ENCODE measurements around the gene RTN4R. TPM values are rescaled to one million over a fixed set of nuclear protein-coding genes. Genes with fewer than 3 reads are reported as not detected.

RTN4R gene
- total RNA-seq, 4 donors from 2014 or later = 0.64 to 22.8 (median 3.0) TPM; not detected in 1

DNA sequence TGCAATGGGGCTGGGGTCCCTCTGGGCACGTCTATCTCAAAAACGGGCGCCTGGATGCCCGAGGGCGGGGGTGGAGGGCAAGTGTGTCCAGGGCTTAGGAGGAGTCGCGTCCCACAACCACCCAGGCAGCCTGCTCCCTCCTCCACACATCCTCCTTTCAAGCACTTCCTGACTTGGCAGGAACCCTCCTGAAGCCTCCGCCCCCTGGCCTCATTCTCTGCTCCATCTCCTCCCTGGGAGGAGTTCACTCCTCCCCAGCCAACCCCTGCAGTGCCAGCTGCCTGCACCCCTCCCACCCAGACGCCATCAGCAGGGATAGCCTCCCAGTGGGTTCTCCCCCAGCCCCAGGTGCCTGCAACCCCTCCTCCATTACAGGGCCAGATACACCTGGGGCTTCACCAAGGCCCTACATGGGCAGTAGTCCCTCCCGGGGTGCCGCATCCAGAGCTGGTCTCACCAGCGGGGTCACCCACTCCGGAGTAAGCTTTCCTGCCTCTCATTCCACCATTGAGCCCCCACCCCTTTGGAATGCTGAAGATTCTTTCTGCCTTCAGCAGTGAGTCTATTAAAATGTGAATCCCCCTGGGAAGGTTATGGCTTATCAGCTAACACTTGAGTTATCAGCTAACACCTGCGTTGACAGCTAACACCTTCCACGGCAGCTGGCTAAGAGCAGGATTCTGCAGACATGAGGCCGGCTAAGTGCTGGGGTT is 24.4 kb downstream of the RTN4R start:
- Histone ChIP-seq H3K27me3 (no peaks in the 10 kb centered on the region), H3K4me3 (peak overlapping the region in 1 of 4 donors; percentile 10), H3K27ac (no peak overlapping the region), H3K9me3 (no peaks in the 10 kb centered on the region), H3K36me3 (no peaks in the 10 kb centered on the region), H3K4me1 (peaks cover 0 to 24% (median 11%) of the 10 kb centered on the region in 4 donors)
- TF ChIP-seq POLR2A (IDR thresholded peaks at IDR 0.05) = no peak
- TF ChIP-seq POLR2AphosphoS5 (IDR thresholded peaks at IDR 0.05) = no peak
- TF ChIP-seq EP300 (IDR thresholded peaks at IDR 0.05; ENCODE audit: low read depth) = no peak
- TF ChIP-seq, protein P1, sequence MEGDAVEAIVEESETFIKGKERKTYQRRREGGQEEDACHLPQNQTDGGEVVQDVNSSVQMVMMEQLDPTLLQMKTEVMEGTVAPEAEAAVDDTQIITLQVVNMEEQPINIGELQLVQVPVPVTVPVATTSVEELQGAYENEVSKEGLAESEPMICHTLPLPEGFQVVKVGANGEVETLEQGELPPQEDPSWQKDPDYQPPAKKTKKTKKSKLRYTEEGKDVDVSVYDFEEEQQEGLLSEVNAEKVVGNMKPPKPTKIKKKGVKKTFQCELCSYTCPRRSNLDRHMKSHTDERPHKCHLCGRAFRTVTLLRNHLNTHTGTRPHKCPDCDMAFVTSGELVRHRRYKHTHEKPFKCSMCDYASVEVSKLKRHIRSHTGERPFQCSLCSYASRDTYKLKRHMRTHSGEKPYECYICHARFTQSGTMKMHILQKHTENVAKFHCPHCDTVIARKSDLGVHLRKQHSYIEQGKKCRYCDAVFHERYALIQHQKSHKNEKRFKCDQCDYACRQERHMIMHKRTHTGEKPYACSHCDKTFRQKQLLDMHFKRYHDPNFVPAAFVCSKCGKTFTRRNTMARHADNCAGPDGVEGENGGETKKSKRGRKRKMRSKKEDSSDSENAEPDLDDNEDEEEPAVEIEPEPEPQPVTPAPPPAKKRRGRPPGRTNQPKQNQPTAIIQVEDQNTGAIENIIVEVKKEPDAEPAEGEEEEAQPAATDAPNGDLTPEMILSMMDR (IDR thresholded peaks at IDR 0.05) = no peak
- in situ Hi-C loops (cut with MboI; ENCODE audit: low pct_ligation_motif_present in 1 of 4, low pct_unique_long_range_greater_than_20kb in 1 of 4, low sequenced_read_pairs in 3 of 4) = no loop called here
- 56% methylated on average over 16 of the region's 16 CpGs; no CpG with 5 or more reads in 1 of the 2 donors for WGBS, 2 donors (ENCODE audit: low coverage in 1 of 2)
- DNase-seq = peak; percentile 49
- intact Hi-C loops (cut with DNase I; ENCODE audit: low total_unique reads) = no loop called here

DNA sequence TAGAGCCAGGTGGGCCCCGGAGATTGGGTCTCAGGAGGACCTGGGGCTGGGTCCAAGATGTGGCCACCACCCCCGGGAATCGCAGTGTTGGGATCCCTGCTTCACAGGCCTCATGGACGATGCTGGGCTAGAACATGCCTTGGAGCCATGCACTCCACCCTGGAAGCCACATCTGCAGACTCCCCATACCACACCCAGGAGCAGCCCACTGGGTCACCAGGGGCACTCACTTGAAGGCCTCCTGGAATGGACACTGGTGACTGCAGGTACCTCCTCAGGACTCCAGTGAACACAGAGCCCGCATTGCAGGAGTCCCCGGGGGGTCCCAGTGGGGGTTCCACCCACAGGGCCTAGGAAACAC is 25.0 kb downstream of the RTN4R start:
- Histone ChIP-seq H3K4me1 (peaks cover 0 to 25% (median 11%) of the 10 kb centered on the region in 4 donors), H3K36me3 (no peaks in the 10 kb centered on the region), H3K27me3 (no peaks in the 10 kb centered on the region), H3K27ac (no peak overlapping the region), H3K9me3 (no peaks in the 10 kb centered on the region), H3K4me3 (peak overlapping the region in 1 of 4 donors; percentile 10)
- WGBS, 2 donors (ENCODE audit: low coverage in 1 of 2) = 59 to 67% methylated on average over 1 to 6 of the region's 6 CpGs
- intact Hi-C loops (cut with DNase I; ENCODE audit: low total_unique reads) (no loop called here), in situ Hi-C loops (cut with MboI; ENCODE audit: low pct_ligation_motif_present in 1 of 4, low pct_unique_long_range_greater_than_20kb in 1 of 4, low sequenced_read_pairs in 3 of 4) (no loop called here)
- no peak for DNase-seq
- no peak for TF ChIP-seq POLR2AphosphoS5 (IDR thresholded peaks at IDR 0.05)
- no peak for TF ChIP-seq POLR2A (IDR thresholded peaks at IDR 0.05)
- TF ChIP-seq, protein P1 (IDR thresholded peaks at IDR 0.05) = no peak
- no peak for TF ChIP-seq EP300 (IDR thresholded peaks at IDR 0.05; ENCODE audit: low read depth)

GRCh38 chr22:20242393-20243175 is 25.5 kb downstream of the RTN4R start:
- Histone ChIP-seq H3K4me3 (no peak overlapping the region), H3K27ac (no peak overlapping the region), H3K27me3 (no peaks in the 10 kb centered on the region), H3K9me3 (no peaks in the 10 kb centered on the region), H3K36me3 (no peaks in the 10 kb centered on the region), H3K4me1 (peaks cover 0 to 25% (median 11%) of the 10 kb centered on the region in 4 donors)
- in situ Hi-C loops (cut with MboI; ENCODE audit: low pct_ligation_motif_present in 1 of 4, low pct_unique_long_range_greater_than_20kb in 1 of 4, low sequenced_read_pairs in 3 of 4) = no loop called here
- intact Hi-C loops (cut with DNase I; ENCODE audit: low total_unique reads) = no loop called here
- no peak for DNase-seq
- no peak for TF ChIP-seq POLR2AphosphoS5 (IDR thresholded peaks at IDR 0.05)
- TF ChIP-seq POLR2A (IDR thresholded peaks at IDR 0.05) = no peak
- TF ChIP-seq, protein P1 (IDR thresholded peaks at IDR 0.05) = no peak
- no peak for TF ChIP-seq EP300 (IDR thresholded peaks at IDR 0.05; ENCODE audit: low read depth)
- 94% methylated on average over 42 of the region's 42 CpGs; no CpG with 5 or more reads in 1 of the 2 donors for WGBS, 2 donors (ENCODE audit: low coverage in 1 of 2)

- intact Hi-C loops (cut with DNase I; ENCODE audit: low total_unique reads) = no loop called here
Observed at GRCh38 chr22:20241579-20242392, 26.3 kb downstream of the RTN4R start.

More at GRCh38 chr22:20241579-20242392, 26.3 kb downstream of the RTN4R start:
- no peak overlapping the region for H3K27ac ChIP-seq
- H3K27me3 ChIP-seq = no peaks in the 10 kb centered on the region
- H3K9me3 ChIP-seq = no peaks in the 10 kb centered on the region
- H3K4me1 ChIP-seq = peaks cover 0 to 25% (median 11%) of the 10 kb centered on the region in 4 donors
- WGBS, 2 donors (ENCODE audit: low coverage in 1 of 2) = 87 to 92% methylated on average over 5 to 34 of the region's 51 CpGs
- no peak overlapping the region for H3K4me3 ChIP-seq
- no peak for DNase-seq
- in situ Hi-C loops (cut with MboI; ENCODE audit: low pct_ligation_motif_present in 1 of 4, low pct_unique_long_range_greater_than_20kb in 1 of 4, low sequenced_read_pairs in 3 of 4) = no loop called here
- H3K36me3 ChIP-seq = no peaks in the 10 kb centered on the region
- TF ChIP-seq, protein P1 (IDR thresholded peaks at IDR 0.05) = no peak
- TF ChIP-seq POLR2AphosphoS5 (IDR thresholded peaks at IDR 0.05) = no peak
- no peak for TF ChIP-seq POLR2A (IDR thresholded peaks at IDR 0.05)
- TF ChIP-seq EP300 (IDR thresholded peaks at IDR 0.05; ENCODE audit: low read depth) = no peak
